ENCODE measurements around the gene OR2H1.

- TF ChIP-seq POLR2A (IDR thresholded peaks at IDR 0.05) (no peak), POLR2AphosphoS5 (IDR thresholded peaks at IDR 0.05) (no peak), EP300 (IDR thresholded peaks at IDR 0.05) (no peak)
- TF ChIP-seq, protein P1, sequence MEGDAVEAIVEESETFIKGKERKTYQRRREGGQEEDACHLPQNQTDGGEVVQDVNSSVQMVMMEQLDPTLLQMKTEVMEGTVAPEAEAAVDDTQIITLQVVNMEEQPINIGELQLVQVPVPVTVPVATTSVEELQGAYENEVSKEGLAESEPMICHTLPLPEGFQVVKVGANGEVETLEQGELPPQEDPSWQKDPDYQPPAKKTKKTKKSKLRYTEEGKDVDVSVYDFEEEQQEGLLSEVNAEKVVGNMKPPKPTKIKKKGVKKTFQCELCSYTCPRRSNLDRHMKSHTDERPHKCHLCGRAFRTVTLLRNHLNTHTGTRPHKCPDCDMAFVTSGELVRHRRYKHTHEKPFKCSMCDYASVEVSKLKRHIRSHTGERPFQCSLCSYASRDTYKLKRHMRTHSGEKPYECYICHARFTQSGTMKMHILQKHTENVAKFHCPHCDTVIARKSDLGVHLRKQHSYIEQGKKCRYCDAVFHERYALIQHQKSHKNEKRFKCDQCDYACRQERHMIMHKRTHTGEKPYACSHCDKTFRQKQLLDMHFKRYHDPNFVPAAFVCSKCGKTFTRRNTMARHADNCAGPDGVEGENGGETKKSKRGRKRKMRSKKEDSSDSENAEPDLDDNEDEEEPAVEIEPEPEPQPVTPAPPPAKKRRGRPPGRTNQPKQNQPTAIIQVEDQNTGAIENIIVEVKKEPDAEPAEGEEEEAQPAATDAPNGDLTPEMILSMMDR (IDR thresholded peaks at IDR 0.05), result no peak
These were observed 42.7 kb downstream of the OR2H1 start for GRCh38 chr6:29499704-29500103.
